Measurements from ENCODE around the gene SPATS2. TPM values are rescaled to one million over a fixed set of nuclear protein-coding genes. Genes with fewer than 3 reads are reported as not detected.
A peak's percentile ranks its signal among the peaks of the same experiment; 100 is the strongest.

Gene SPATS2
- polyA plus RNA-seq, 3 donors, result 44.3 to 56.9 (median 48.8) TPM

DNA sequence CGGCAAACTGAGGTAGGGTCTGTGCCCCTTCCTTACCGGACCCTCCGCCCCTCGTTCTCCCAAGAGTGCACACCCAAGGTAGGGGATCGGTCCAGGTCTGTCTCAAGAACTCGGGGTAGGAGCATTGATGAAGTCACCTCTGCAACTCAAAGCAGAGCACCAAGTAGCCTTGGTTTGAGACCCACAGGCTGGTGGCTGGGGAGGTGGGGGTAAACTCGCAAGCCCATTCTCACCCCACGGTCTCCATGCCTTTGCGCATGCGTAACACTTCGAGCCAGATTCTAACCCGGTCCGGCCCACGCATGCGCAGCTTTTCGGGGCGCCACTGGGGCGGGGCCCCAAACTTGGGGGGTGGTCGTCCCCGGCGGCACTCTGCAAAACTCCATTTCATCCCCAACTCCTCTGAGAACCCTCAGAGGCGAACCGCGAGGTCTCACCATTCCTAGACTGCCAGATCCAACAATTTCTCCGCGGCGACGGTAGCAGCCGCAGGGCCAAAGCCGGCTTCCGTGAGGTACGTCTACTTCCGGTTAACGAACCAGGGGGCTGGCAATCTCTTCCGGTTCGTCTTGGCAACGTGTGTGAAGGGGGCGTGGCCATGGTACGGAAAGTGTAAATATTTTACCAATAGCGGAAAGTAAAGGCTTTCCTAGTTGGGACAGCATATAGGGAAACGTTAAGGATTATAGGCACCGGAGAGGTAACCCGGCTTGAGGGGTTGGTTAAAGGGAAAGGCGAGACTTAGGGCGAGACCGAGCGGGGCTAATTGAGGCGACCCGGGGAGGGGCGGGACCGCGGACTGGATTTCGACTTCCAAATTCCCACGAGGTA is 200.6 kb downstream of the SPATS2 start, which contains the start of gene MCRS1:
Gene MCRS1, minus strand, starts transcription at position 532 of the 831 bp plus-strand sequence. CDS start 1,411 bp downstream, outside the sequence.
- peak; percentile 82 to 88 (median 85) for DNase-seq (ENCODE audit: low read depth in 3 of 3, low spot score in 2 of 3)

DNA sequence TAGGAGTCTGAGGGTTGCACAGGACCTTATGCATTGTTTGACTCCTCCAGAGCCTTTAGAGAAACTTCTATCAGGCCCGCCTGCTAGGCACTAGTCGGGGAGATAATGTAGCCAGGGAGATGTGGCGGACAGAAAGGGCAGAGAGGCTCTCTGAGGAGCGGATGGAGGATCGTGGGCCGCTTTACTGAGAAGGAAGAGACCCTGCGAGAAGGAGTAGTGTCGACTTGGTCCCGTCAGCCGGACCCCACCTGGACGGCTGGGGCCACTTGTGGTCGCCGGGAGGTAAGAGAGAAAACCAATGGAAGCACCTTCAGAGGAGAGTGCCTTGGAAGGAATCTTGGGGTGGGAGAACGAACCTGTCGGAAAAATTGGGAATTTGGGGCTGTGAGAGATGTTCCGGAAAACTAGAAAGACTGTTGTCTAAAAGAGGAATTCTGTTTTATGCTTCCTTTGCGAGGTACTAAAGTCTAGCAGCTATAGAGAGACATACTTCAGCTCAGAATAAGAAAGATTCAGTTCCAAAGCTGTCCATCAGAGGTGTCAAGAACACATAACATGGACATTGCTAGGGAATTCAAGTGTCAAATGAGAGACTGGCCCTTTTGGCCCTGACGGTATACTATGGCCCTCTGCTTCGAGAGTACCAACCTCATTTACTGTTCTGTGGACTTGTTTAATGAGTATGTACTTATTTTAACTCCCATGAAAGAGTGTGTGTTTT is 201.3 kb downstream of the SPATS2 start:
- DNase-seq (ENCODE audit: low read depth in 3 of 3, low spot score in 2 of 3), result no peak

Other genes starting within 250 kb of the SPATS2 start
- gene TUBA1B, start 236.1 kb upstream of the SPATS2 start, polyA plus RNA-seq (ENCODE audit: insufficient read length in 3 of 3), result 1,000 to 10,000 TPM; 1,080 to 1,130 (median 1,124) TPM
- 100 to 1,000 TPM; 429 to 512 (median 485) TPM for gene TUBA1A, start 178.4 kb upstream of the SPATS2 start, polyA plus RNA-seq (ENCODE audit: insufficient read length in 3 of 3)
- gene TUBA1C, start 102.4 kb upstream of the SPATS2 start, polyA plus RNA-seq (ENCODE audit: insufficient read length in 3 of 3), result 100 to 1,000 TPM; 142 to 183 (median 163) TPM
- under 1 TPM; 0.17 to 0.28 (median 0.27) TPM for gene PRPH, start 72.3 kb upstream of the SPATS2 start, polyA plus RNA-seq (ENCODE audit: insufficient read length in 3 of 3)
- 10 to 100 TPM; 16.1 to 18.2 (median 17.6) TPM for gene TROAP, start 44.2 kb upstream of the SPATS2 start, polyA plus RNA-seq (ENCODE audit: insufficient read length in 3 of 3)
- gene C1QL4, start 30.3 kb upstream of the SPATS2 start, polyA plus RNA-seq (ENCODE audit: insufficient read length in 3 of 3), result 1 to 10 TPM in 1 of 3 donors, under 1 TPM in 2; 0.94 to 1.5 (median 0.99) TPM
- 10 to 100 TPM; 18.3 to 20.8 (median 19.6) TPM for gene DNAJC22, start 20.6 kb upstream of the SPATS2 start, polyA plus RNA-seq (ENCODE audit: insufficient read length in 3 of 3)
- gene KCNH3, start 171.6 kb downstream of the SPATS2 start, polyA plus RNA-seq (ENCODE audit: insufficient read length in 3 of 3), result 1 to 10 TPM; 3.9 to 4.8 (median 4.2) TPM
- gene MCRS1, start 200.7 kb downstream of the SPATS2 start, polyA plus RNA-seq (ENCODE audit: insufficient read length in 3 of 3), result 10 to 100 TPM; 64.1 to 69.2 (median 66.2) TPM
- under 1 TPM; 0.65 to 0.76 (median 0.67) TPM for gene FAM186B, start 238.2 kb downstream of the SPATS2 start, polyA plus RNA-seq (ENCODE audit: insufficient read length in 3 of 3)

Data from right renal cortex interstitium (tissue), 3 donors.